GM18858 (cell line): ENCODE data around the gene TANGO2.

ENCODE experiments used
- ATAC-seq: cut with Tn5 transposase; IDR thresholded peaks from one replicate; pipeline ENCODE4 v1.9.1; 2021; ENCODE audit not compliant: unreplicated experiment

The TANGO2 gene

DNA sequence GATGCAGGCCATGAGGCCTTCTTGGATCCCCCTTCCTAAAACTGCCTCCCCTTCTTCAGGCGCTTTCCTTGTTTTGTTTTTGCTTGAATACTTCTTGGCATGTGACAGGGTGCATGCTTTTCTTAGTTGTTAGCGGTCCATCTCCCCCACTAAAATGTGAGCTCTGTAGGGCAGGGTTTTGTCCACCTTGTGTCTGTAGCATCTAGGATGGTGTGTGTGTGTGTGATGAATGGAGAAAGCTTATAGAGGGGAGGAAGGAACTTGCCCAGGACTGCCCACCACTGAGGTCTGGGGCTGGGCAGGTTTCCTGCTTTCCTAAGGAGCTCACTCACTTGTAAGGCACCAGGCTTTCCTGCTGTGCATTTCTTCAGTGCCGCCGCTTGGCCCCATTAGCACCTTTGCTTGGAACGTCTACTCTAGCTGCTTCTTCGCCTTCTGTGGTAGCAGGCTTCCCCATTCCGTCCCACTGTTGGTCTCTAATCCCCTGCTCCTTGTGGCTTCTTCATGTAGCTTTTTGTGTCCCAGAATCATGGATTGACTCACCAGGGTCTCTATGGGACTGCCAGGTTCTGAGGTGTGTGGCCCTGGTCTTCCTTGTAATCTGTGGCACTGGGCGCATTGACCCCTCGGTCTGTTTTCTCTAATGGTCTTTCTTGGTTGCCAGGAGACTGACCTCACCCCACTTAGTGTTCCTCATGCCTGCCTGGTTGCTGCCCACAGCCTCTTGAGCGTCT, 62.4 kb downstream of the TANGO2 start:
- no peak for ATAC-seq

DNA sequence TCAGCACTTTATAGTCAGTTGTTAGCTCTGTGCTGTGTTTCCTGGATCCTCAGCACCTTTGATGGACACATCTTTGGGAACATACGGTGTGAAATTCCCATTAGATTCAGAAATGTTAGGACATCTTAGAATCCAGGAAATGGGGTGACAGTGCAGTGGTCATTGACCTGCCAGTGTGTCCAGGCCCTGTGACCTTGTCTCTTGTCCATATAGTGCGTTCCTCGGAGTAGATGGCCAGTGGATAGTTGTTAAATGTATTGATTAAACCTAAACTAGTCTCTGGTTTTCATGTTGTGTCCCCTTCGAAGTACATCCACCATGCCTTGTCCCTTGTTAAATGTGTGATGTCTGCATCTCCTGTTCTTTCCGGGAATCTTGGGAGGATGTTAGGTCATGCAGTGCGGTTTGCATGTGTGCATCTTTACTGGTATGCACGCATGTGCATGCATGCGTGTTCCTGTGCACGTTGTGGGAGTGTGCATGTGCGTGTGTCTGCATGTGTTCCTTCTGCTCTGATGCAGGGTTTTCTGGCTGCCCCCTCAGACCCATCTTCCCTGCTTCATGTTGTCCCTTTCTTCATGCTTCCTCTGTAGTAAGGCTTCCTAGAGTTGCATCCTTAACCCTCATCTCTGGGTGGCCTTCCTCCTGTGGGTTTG, 63.1 kb downstream of the TANGO2 start:
- ATAC-seq, result no peak

DNA sequence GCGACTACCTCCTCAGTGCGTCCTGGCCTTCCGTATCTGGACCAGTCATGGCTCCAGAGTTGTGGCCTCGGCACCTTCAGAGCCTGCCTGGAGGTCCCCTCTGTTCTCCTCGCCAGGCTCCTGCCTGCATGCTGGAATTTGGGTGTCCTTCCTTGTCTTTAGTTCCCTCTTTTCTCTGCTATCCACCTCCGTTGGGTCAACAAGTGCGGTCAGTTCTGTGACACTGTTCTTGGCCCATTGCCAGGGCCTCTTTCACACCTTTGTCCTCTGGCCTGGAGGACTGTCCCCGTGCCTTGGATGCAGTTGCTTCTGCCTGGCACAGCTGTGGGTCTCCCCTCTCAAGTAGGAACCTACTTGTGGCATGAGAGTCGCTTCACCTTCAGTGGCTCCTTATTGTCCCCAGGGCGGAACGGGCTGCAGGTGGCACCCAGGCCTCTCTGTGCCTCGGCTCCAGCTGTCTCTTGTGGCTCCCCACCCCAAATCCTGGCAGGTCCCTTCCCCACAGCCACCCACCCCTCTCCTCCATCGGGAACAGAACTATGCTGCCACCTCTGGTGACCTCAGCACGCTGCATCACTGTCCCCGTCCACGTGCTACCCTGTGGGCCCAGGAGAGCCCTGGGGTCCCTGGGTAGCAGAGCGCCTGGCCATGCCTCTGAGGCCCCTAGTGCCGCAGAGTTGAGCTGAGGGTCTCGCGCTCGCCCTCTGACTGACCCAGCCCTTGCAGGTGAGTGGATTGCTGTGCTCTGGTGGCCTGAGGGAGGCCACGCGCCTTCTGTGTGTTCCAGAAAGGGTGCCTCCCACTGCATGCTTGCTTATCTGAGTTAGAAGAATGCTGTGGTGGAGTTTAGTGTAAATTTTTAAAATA, 63.9 kb downstream of the TANGO2 start:
- ATAC-seq, result no peak

DNA sequence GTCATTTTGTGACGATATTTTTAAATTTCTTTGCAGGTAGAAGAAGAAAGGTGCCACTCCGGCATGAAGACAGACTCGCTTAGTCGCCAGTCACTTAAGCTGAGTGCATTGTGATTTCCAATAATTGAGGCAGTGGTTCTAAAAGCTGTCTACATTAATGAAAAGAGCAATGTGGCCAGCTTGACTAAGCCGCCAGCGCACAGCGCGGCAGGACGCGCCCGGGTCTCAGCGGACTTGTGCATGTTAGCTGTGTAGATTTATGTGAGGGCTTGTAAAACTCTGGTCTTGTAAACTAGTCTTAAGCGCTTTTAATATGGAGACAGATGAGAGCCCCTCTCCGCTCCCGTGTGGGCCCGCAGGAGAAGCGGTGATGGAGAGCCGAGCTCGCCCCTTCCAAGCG, 64.7 kb downstream of the TANGO2 start:
- ATAC-seq, result no peak

DNA sequence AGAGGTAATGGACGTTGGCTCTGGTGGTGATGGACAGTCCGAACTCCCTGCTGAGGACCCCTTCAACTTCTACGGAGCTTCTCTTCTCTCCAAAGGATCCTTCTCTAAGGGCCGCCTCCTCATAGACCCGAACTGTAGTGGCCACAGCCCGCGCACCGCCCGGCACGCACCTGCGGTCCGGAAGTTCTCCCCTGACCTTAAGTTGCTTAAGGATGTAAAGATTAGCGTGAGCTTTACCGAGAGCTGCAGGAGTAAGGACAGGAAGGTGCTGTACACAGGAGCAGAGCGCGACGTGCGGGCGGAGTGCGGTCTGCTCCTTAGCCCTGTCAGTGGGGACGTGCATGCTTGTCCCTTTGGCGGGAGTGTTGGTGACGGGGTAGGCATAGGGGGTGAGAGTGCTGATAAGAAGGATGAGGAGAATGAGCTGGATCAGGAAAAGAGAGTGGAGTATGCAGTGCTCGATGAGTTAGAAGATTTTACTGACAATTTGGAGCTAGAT, 65.2 kb downstream of the TANGO2 start:
- no peak for ATAC-seq

DNA sequence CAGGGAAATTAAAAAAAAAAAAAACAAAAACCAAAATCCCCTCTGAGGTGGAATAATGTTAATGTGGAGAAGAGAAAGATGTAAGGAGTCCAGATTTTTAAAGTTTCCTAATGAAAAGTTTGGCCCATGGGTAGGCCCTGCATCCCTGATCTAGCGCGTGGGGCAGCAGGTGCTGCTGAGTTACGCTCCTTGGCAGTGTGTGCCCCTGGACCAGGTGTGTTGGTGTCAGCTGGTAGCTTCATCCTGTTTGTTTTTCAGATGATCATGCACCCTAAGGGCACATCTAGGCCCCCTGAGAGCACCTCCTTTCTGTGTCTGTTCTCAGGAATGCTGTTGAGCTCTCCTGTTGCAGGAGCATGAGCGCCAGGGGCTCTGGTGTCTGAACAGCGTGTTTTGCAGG, 65.9 kb downstream of the TANGO2 start:
- no peak for ATAC-seq

DNA sequence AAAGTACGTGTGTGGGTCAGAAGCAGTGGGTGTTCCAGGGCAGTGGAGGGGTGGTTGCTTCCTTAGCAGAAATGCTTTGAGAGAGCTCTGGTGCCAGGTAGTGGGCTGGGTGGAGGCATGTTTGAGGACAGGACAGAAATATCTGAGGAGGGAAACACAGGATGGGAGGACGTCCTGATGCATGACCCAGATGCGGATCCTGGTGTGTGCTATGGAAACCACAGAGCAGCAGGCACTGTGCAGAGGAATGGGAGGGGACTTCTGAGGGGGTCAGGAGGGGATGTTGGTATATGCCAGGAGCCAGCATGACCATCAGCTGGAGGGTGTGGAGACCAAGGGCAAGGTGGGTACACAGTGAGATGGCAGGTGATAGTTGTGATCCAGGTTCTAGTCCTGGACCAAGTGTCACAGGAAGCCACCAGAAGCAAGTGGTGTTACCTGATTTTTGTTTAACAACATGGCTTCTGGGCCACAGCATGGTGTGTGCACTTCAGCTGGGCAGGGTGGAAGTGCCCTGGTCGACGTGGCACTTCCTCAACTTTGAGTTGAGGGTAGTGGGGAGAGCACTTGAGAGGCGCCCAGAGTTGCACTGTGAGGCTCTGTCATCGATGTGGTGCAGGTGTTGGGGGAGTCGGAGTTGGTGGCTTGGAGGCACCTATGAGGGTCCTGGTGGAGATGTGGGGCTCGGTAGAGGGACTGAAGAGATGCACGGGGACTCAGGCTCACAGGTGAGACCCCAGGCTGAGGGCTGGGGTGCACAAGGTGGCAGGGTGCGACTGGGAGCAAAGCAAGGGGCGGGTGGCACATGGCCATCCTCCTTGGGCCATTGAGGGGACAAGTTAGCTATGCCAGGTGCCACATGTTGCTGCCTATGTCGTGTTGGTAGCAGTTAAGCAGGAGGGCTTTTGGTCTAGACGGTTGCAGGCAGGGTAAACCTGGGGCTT, 66.7 kb downstream of the TANGO2 start:
- ATAC-seq, result no peak

DNA sequence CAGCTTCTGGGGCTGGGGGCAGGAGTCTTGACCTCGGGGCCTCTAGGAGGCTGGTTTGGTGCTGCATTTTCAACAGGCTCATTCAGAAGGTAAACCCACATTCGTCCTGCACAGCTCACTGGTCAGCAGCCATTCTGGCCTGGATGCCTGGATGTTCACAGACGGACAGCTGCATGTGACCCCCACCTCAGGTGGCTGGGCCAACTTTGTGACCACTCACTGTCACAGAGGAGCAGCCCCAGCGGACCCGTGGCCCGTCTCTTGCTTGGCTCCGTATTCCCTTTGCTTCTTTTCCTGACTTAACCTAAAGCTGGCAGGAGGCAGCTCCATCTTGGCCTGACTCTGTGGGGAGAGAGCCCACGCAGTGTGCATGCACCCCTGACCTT, 67.3 kb downstream of the TANGO2 start:
- ATAC-seq, result no peak

DNA sequence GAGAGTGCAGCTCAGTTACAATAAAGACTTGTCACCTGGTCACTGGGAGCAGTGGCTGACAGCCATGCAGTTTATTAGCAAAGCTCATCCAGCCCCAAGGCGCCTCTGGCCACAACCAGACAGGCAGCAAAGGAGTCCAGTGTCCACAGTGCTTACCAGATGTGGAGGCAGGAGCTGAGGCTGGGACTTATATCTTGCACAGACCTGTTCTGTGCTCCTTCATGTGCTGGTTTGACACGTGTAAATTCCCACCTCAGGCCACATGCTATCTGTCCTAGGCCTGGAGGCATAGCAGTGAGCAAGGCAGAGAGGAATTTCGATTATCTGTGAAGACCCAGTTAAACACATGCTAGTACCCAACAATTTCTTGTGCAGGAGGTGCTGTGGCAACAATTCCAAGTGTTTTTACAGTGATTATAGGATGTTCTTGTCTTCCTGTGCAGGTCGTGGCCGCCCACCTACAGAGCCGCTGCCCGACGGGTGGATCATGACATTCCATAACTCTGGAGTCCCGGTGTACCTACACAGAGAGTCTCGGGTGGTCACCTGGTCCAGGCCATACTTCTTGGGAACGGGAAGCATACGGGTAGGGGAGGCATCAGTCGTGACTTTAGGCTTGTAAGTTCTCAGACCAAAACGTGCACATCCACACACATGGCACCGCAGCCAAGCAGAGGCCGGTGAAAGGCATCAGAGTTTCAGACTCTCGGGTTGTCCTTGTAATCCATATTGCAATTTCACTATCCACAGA, 68.5 kb downstream of the TANGO2 start:
- no peak for ATAC-seq

DNA sequence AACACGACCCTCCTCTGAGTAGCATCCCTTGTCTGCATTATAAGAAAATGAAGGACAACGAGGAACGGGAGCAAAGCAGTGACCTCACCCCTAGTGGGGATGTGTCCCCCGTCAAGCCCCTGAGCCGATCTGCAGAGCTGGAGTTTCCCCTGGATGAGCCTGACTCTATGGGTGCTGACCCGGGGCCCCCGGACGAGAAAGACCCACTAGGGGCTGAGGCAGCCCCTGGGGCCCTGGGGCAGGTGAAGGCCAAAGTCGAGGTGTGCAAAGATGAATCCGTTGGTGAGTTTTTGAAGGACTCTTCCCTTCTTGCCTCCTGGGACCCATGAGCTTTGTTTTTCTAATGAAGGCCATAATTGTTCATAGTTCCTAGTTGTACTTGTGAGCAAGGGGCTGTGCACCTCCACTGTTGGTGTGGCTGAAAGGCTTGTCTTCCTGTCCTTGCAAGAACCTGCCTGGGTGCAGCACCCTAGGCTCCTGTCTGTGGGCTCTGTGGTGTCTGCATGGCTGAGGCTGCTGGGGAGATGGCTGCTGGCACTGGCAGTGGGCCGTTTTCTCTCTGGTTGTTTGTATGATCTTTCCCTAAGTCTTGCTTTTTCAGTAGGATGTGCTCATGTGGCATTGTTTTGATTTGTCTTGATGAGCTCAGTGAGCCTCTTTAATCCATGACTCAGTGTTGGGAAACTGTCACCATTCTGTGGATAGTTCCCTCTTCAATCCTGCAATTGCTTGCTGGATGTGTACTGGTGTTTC, 69.2 kb downstream of the TANGO2 start:
- ATAC-seq, result no peak

DNA sequence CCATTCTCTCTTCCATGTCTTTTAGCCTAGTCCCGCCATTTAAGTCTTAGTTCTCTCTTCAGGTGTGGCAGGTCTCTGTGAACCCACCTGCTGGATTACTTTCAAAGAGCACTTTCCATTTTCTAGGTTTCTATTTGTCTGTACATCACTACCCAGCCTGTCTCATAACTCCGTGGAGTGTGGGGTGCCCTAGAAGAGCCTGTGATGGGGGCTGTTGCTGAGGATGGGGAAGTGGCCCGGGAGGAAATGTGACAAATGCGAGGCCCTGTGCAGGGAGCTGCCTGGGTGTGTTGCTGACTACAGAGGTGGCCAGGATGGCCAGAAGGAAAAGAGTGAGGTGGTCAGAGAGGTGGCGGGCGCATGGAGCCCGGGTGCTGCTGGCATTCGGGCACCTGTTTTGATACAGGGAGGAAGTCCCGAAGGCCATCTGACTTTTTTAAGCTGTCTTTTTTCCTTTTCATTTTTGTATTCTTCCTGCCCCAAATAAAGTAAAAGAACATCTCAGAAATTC, 69.9 kb downstream of the TANGO2 start:
- no peak for ATAC-seq

DNA sequence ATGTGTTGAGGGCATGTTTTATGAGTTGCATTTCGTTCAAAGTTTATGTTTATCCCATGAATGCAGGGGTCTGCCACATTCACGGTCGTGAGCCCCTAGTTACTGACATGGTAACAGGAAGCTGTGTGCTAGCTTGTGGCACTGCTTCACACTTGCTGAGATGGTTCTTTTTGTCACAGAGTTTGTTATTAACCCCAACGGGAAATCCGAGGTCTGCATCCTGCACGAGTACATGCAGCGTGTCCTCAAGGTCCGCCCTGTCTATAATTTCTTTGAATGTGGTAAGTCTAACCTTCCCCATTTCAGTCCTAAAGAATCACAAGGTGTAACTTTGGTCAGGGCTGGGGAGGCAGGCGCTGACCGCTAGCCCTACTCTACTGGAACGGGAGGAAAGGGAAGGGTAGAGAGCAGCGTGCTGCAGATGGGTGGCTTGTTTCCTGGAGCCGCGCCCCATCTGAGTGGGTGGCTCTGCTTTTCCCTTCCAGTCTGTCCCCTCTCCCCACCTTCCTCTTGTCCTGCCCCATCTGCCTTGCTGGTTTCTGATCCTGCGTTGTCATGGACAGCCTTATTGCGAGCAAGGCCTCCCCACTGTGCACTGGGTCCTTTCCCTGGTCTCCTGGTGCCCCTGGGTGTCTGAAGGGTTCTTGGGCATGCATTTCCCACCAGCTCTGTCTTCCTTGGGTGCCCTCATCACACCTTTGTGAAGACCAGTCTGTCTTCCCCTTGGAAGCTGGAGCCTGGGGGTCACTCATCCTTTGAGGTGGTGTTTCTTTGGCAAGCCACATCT, 71.0 kb downstream of the TANGO2 start:
- no peak for ATAC-seq

DNA sequence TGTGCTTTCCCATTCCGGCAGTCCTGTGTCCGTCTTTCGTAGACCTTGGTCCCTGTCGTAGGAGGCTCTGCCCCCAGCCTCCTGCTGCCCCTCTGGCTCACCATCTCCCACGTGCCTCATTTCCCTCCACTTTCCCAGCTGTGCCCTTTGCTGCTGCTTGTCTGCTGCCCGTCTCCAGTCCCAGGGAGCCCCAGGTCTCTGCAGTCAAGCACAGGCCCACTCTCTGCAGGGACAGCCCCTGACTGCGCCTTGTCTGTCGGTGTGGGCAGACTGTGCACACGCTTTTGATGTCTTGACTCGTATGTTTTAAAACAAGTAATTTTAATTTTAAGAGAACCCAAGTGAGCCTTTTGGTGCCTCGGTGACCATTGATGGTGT, 71.6 kb downstream of the TANGO2 start:
- no peak for ATAC-seq

DNA sequence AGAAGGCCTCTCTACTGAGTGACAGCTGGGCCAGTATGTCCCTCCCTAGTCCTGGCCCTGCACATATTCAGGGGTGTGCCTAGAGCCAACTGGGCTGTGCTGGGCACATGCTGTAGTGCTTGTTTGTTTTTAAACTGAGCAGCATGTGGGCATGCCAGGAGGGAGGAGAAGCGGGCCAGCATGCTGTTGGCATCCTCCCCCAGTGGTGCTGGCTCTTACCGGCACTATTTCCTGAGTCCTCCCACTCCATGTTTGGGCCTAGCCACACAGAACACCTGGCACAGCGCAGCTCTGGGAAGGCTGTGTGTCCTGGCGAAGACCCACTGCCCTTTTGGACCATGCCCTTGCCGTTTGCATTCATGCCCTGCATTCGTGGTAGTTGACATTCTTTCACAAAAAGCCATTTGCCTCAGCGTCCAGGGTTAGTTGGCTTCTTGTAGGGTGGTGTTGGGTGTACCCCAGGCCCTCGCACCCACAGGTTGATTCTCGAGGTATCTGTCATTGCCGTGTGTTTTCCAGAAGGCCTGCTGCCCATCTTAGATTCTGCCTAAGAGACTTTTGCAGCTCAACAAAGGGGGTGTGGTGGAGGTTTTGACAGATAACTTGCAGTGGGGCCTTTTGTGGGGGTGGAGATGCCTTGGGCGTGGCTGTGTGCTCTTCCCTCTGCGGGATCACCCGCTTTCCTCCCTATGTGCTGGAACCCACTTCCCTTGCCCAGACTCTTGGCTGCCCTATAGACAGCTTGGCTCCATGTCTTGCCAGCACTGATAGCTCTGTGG, 72.7 kb downstream of the TANGO2 start:
- no peak for ATAC-seq

DNA sequence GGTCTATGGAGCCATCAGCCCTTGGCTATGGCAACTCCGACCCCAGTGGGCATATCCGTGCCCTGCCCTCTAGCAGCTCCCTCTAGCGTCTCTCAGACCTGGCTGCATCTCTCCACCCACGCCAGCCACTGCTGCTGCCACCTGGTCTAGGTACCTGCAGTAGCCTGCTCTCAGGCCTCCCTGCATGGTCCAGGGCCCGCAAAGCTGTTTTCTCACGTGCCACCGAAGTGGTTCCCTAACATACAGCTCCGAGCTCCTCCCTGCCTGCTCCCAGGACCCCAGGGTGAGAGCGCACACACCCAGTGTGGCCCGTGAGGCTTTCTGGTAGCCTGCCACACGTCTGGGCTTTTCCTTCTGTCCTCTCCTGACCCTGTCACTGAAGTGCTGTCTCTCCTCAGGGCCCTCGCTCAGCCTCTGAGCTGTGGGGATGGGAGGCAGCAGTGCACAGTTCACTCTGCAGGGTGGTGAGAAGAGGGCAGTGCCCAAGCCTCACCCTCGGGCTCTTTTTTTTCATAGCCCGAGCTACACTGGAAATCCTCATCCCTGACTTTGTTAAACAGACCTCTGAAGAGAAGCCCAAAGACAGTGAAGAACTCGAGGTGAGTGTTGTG, 73.4 kb downstream of the TANGO2 start:
- no peak for ATAC-seq

DNA sequence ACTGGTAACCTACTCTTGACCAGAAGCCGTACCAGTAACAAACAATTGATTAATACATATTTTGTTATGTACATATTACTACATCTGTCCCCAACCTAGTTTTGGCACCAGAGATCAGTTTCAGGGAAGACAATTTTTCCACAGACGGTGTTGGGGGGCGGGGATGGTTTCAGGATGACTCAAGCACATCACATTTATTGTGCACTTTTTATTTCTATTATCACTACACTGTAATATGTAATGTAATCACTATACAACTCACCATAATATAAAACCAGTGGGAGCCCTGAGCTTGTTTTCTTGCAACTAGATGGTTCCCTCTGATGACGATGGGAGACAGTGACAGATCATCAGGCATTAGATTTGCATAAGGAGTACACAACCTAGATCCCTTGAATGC, 74.6 kb downstream of the TANGO2 start:
- ATAC-seq, result no peak
